Fibroblast of lung (primary cell): ENCODE results near the gene GTF3C2.

Source experiments
- EZH2 ChIP-seq: IDR thresholded peaks from 2 replicates; pipeline ENCODE4 v1.5.1; 2012; ENCODE audit warnings: low read length, control low read depth, mild to moderate bottlenecking; ENCODE audit errors: missing control alignments
- TF ChIP-seq, protein P1 (sequence below), 2 donors: IDR thresholded peaks in 1 of 2; conservative IDR thresholded peaks in 1 of 2; 1 replicate in 1 of 2; 2 replicates in 1 of 2; pipeline ENCODE4 v1.5.1; 2011 to 2012; ENCODE audit warnings: low read length in 2 of 2, control low read depth in 1 of 2, inconsistent platforms in 1 of 2, low read depth in 1 of 2, mild to moderate bottlenecking in 1 of 2

DNA sequence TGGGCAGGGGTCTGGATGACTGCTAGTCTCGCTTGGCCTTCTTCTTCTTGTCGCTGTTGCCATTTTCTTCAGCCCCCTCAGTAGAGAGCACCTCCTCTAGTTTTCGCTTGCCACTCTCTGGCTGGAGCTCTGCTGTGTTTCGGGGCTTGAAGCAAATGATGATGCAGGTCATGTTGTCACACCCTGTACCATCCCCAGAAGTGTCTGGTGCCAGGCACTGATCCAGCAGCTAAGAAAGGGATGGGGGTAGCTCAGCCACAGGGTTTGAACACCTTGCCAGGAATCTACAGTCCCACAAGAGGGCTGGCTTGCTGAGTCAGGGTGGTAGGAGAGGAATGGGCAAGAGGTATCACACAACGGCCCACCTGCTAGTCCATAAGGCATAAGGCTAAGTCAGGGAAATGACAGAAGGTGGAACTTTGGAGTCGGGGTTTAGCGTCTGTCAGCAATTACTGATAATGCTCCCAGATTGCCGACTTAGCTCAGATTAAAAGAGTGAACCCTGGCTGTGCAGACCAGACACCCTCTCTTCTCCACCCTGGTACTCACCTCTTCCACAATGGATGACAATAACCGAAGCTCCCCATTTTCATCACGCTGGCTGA is 25.1 kb upstream of the GTF3C2 start:
- TF ChIP-seq, protein P1, sequence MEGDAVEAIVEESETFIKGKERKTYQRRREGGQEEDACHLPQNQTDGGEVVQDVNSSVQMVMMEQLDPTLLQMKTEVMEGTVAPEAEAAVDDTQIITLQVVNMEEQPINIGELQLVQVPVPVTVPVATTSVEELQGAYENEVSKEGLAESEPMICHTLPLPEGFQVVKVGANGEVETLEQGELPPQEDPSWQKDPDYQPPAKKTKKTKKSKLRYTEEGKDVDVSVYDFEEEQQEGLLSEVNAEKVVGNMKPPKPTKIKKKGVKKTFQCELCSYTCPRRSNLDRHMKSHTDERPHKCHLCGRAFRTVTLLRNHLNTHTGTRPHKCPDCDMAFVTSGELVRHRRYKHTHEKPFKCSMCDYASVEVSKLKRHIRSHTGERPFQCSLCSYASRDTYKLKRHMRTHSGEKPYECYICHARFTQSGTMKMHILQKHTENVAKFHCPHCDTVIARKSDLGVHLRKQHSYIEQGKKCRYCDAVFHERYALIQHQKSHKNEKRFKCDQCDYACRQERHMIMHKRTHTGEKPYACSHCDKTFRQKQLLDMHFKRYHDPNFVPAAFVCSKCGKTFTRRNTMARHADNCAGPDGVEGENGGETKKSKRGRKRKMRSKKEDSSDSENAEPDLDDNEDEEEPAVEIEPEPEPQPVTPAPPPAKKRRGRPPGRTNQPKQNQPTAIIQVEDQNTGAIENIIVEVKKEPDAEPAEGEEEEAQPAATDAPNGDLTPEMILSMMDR (conservative IDR thresholded peaks at IDR 0.05 in 1 of 2, IDR thresholded peaks at IDR 0.05 in 1 of 2; ENCODE audit: low read depth in 1 of 2, low read length in 2 of 2) = no peak
- no peak for TF ChIP-seq EZH2
